Type B pancreatic cell (in vitro differentiated cells): Measurements from ENCODE around the gene KIF13A. TPM values are rescaled to one million over a fixed set of nuclear protein-coding genes. Genes with fewer than 3 reads are reported as not detected.
"Not testable (repeated sequence)": the region's sequence is repeated elsewhere in the genome, so short reads cannot be mapped to it uniquely, and the experiment has no call there.

Experiments
- DNase-seq: peaks from one replicate; pipeline ENCODE4 v3.0.0; 2021; ENCODE audit warnings: mixed read lengths; ENCODE audit not compliant: unreplicated experiment; ENCODE audit errors: extremely low spot score
- H3K27ac Mint-ChIP-seq: 2 replicates; pipeline ENCODE4 v1.8.0; 2021; ENCODE audit warnings: mild to moderate bottlenecking, mixed read lengths
- H3K27me3 Mint-ChIP-seq: 2 replicates; pipeline ENCODE4 v1.8.0; 2021; ENCODE audit warnings: mixed read lengths
- H3K36me3 Mint-ChIP-seq: 2 replicates; pipeline ENCODE4 v1.8.0; 2021; ENCODE audit warnings: mixed read lengths
- H3K4me1 Mint-ChIP-seq: one replicate; pipeline ENCODE4 v1.8.0; 2021; ENCODE audit warnings: mixed read lengths; ENCODE audit not compliant: unreplicated experiment
- H3K4me3 Mint-ChIP-seq: 2 replicates; pipeline ENCODE4 v1.8.0; 2021; ENCODE audit warnings: mild to moderate bottlenecking, mixed read lengths
- H3K9me3 Mint-ChIP-seq: 2 replicates; pipeline ENCODE4 v1.8.0; 2021; ENCODE audit warnings: mixed read lengths
- total RNA-seq: library from RNA; stranded (reverse); gene quantifications from 2 replicates; pipeline ENCODE4 v1.2.1, GENCODE V29; 2021; ENCODE audit warnings: low replicate concordance
- TF ChIP-seq, protein P1 (sequence below): fragments of 200-600 bp; sonication (generic); conservative IDR thresholded peaks from 2 replicates; pipeline ENCODE4 v1.5.0; 2021; ENCODE audit warnings: antibody characterized with exemption, mild to moderate bottlenecking

KIF13A gene
- total RNA-seq, 1 donor from 2014 or later = 36.9 TPM

GRCh38 chr6:17754254-17754653 lies 233.2 kb downstream of the KIF13A start:
- no peak for DNase-seq
- no peaks in the 10 kb centered on the region for H3K27me3 Mint-ChIP-seq
- H3K4me3 Mint-ChIP-seq = no peak overlapping the region
- no peaks in the 10 kb centered on the region for H3K36me3 Mint-ChIP-seq
- H3K4me1 Mint-ChIP-seq = no peaks in the 10 kb centered on the region
- H3K27ac Mint-ChIP-seq = no peak overlapping the region
- no peaks in the 10 kb centered on the region for H3K9me3 Mint-ChIP-seq
- TF ChIP-seq, protein P1, sequence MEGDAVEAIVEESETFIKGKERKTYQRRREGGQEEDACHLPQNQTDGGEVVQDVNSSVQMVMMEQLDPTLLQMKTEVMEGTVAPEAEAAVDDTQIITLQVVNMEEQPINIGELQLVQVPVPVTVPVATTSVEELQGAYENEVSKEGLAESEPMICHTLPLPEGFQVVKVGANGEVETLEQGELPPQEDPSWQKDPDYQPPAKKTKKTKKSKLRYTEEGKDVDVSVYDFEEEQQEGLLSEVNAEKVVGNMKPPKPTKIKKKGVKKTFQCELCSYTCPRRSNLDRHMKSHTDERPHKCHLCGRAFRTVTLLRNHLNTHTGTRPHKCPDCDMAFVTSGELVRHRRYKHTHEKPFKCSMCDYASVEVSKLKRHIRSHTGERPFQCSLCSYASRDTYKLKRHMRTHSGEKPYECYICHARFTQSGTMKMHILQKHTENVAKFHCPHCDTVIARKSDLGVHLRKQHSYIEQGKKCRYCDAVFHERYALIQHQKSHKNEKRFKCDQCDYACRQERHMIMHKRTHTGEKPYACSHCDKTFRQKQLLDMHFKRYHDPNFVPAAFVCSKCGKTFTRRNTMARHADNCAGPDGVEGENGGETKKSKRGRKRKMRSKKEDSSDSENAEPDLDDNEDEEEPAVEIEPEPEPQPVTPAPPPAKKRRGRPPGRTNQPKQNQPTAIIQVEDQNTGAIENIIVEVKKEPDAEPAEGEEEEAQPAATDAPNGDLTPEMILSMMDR = no peak

GRCh38 chr6:17745324-17745723 lies 242.1 kb downstream of the KIF13A start:
- not testable (repeated sequence) for DNase-seq, H3K4me1 Mint-ChIP-seq, H3K9me3 Mint-ChIP-seq, H3K27ac Mint-ChIP-seq, H3K36me3 Mint-ChIP-seq, H3K4me3 Mint-ChIP-seq, H3K27me3 Mint-ChIP-seq

DNA sequence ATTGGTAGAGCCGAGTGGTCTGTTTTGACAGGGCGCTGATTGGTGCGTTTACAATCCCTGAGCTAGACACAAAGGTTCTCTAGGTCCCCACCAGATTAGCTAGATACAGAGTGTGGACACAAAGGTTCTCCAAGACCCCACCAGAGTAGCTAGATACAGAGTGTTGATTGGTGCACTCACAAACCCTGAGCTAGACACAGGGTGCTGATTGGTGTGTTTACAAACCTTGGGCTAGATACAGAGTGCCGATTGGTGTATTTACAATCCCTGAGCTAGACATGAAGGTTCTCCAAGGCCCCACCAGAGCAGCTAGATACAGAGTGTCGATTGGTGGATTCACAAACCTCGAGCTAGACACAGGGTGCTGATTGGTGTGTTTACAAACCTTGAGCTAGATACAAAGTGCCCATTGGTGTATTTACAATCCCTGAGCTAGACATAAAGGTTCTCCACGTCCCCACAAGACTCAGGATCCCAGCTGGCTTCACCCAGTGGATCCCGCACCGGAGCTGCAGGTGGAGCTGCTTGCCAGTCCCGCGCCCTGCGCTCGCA lies 242.6 kb downstream of the KIF13A start:
- not testable (repeated sequence) for H3K9me3 Mint-ChIP-seq, H3K27ac Mint-ChIP-seq

GRCh38 chr6:17744019-17744756 lies 243.2 kb downstream of the KIF13A start:
- TF ChIP-seq, protein P1 = no peak
- no peaks in the 10 kb centered on the region for H3K36me3 Mint-ChIP-seq
- no peaks in the 10 kb centered on the region for H3K27me3 Mint-ChIP-seq
- H3K4me3 Mint-ChIP-seq = no peak overlapping the region
- no peak for DNase-seq
- no peaks in the 10 kb centered on the region for H3K4me1 Mint-ChIP-seq
- H3K9me3 Mint-ChIP-seq = no peaks in the 10 kb centered on the region
- H3K27ac Mint-ChIP-seq = no peak overlapping the region

More for the DNA sequence above, 242.6 kb downstream of the KIF13A start:
- H3K36me3 Mint-ChIP-seq, H3K4me1 Mint-ChIP-seq, DNase-seq, H3K27me3 Mint-ChIP-seq, H3K4me3 Mint-ChIP-seq: not testable (repeated sequence)

DNA sequence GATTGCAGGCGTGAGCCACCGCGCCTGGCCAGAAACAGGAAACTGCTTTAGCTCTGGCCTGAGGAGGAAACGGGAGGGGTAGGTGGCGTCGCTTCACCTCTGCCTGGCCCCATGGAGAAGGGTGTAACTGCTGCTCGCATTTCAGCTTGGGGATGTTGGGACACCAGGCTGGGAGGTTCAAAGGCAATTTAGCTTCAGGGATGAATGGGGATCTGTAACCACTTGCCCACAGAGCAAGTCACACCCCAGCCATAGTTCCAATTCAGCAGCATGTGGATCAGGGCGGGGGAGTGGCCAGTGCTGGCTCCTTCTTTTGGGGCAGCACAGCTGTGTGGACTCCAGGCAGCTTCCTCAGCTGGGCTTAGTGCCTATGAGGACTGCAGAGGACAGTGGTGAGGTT lies 245.9 kb downstream of the KIF13A start:
- Mint-ChIP-seq H3K4me3 (no peak overlapping the region), H3K4me1 (no peaks in the 10 kb centered on the region), H3K27ac (no peak overlapping the region), H3K27me3 (no peaks in the 10 kb centered on the region), H3K36me3 (no peaks in the 10 kb centered on the region), H3K9me3 (peaks cover 10% of the 10 kb centered on the region)
- TF ChIP-seq, protein P1 = no peak
- no peak for DNase-seq

GRCh38 chr6:17740559-17741220 lies 246.7 kb downstream of the KIF13A start:
- Mint-ChIP-seq H3K27me3 (no peaks in the 10 kb centered on the region), H3K27ac (no peak overlapping the region), H3K9me3 (peaks cover 10% of the 10 kb centered on the region), H3K4me3 (no peak overlapping the region), H3K4me1 (no peaks in the 10 kb centered on the region), H3K36me3 (no peaks in the 10 kb centered on the region)
- TF ChIP-seq, protein P1 = no peak
- no peak for DNase-seq
